K562 (cell line): ENCODE results near the gene TTC23L. TPM values are rescaled to one million over a fixed set of nuclear protein-coding genes. Genes with fewer than 3 reads are reported as not detected.

Experiments used
- CREM ChIP-seq: IDR thresholded peaks from 2 replicates; pipeline ENCODE4 v1.6.1; 2014; ENCODE audit warnings: antibody characterized with exemption, low read depth
- DNMT1 ChIP-seq: fragments of 450-650 bp; IDR thresholded peaks from 2 replicates; pipeline ENCODE4 v1.6.1; 2016; ENCODE audit warnings: antibody characterized with exemption, mild to moderate bottlenecking
- E2F5 ChIP-seq: sonication (generic); formaldehyde crosslinking; IDR thresholded peaks from 2 replicates; pipeline ENCODE4 v1.8.0; 2022; ENCODE audit warnings: mild to moderate bottlenecking, missing genetic modification reagents
- ELK3 ChIP-seq: fragments of 450-650 bp; formaldehyde crosslinking; IDR thresholded peaks from 2 replicates; pipeline ENCODE4 v1.4.0; 2020; ENCODE audit warnings: mild to moderate bottlenecking
- ERF ChIP-seq: fragments of 450-650 bp; formaldehyde crosslinking; IDR thresholded peaks from 2 replicates; pipeline ENCODE4 v1.4.0; 2020; ENCODE audit warnings: mild to moderate bottlenecking, mixed read lengths
- ESRRB ChIP-seq: fragments of 250-450 bp; sonication (Bioruptor Pico); IDR thresholded peaks from 2 replicates; pipeline ENCODE4 v1.5.0; 2020; ENCODE audit warnings: mild to moderate bottlenecking, moderate library complexity, borderline replicate concordance
- HDGF ChIP-seq: fragments of 450-650 bp; IDR thresholded peaks from 2 replicates; pipeline ENCODE4 v1.6.1; 2016
- KAT8 ChIP-seq: fragments of 450-650 bp; IDR thresholded peaks from 2 replicates; pipeline ENCODE4 v1.6.1; 2016; ENCODE audit warnings: low read depth, mild to moderate bottlenecking
- MTF1 ChIP-seq: fragments of 250-450 bp; sonication (Bioruptor Pico); IDR thresholded peaks from 2 replicates; pipeline ENCODE4 v1.9.0; 2021; ENCODE audit warnings: moderate library complexity, mild to moderate bottlenecking, inconsistent platforms, borderline replicate concordance
- NCOA6 ChIP-seq: fragments of 450-650 bp; IDR thresholded peaks from 2 replicates; pipeline ENCODE4 v1.6.1; 2017; ENCODE audit warnings: mild to moderate bottlenecking
- SRF ChIP-seq, 2 experiments: fragments of 250-450, 450-650 bp in 1 of 2; sonication (Bioruptor Pico) in 1 of 2; sonication (generic) in 1 of 2; formaldehyde crosslinking; IDR thresholded peaks; 2 replicates each; pipeline versions ENCODE4 v1.5.0 to v1.5.1; 2020 to 2022; ENCODE audit warnings: mild to moderate bottlenecking in 1 of 2, missing genetic modification reagents in 1 of 2
- SRSF3 ChIP-seq: fragments of 200-400 bp; formaldehyde crosslinking; IDR thresholded peaks from 2 replicates; pipeline ENCODE4 v1.6.1; 2016; ENCODE audit warnings: mild to moderate bottlenecking, low read length, moderate library complexity; ENCODE audit not compliant: insufficient read depth
- TAF15 ChIP-seq: fragments of 200-400 bp; formaldehyde crosslinking; IDR thresholded peaks from 2 replicates; pipeline ENCODE4 v1.6.1; 2017; ENCODE audit warnings: mild to moderate bottlenecking, low read depth, low read length, moderate library complexity
- TAF7 ChIP-seq: fragments of 450-650 bp; IDR thresholded peaks from 2 replicates; pipeline ENCODE4 v1.6.1; 2016; ENCODE audit warnings: missing genetic modification characterization, missing compliant biosample characterization
- TCF7 ChIP-seq: sonication (generic); IDR thresholded peaks from 2 replicates; pipeline ENCODE4 v1.6.1; 2016; ENCODE audit warnings: antibody characterized with exemption, borderline replicate concordance
- ZBTB7A ChIP-seq: IDR thresholded peaks from 2 replicates; pipeline ENCODE4 v1.6.1; 2011; ENCODE audit warnings: low read depth, mild to moderate bottlenecking, low read length, moderate library complexity, borderline replicate concordance; ENCODE audit not compliant: control insufficient read depth
- ZBTB8A ChIP-seq: fragments of 450-650 bp; IDR thresholded peaks from 2 replicates; pipeline ENCODE4 v1.6.1; 2018; ENCODE audit warnings: mild to moderate bottlenecking, moderate library complexity; ENCODE audit not compliant: partially characterized antibody
- ZNF3 ChIP-seq: fragments of 250-450 bp; sonication (Bioruptor Pico); IDR thresholded peaks from 2 replicates; pipeline ENCODE4 v1.5.0; 2021; ENCODE audit warnings: mild to moderate bottlenecking, moderate library complexity
- ZNF311 ChIP-seq: fragments of 250-450 bp; sonication (Bioruptor Pico); IDR thresholded peaks from 2 replicates; pipeline ENCODE4 v1.4.0; 2020; ENCODE audit warnings: mild to moderate bottlenecking, moderate library complexity
- polyA plus RNA-seq, 8 experiments: library from polyadenylated mRNA; depleted of rRNA in 4 of 8; stranded (reverse) in 5 of 8; unstranded in 3 of 8; fragments of >200 nt; fragmentation: Nextera tagmentation in 2 of 8; fragmentation: Illumina TruSeq in 1 of 8; extraction: Ambion mirVana in 2 of 8; extraction: Trizol in 1 of 8; gene quantifications; 2 replicates each; pipeline versions ENCODE4 v1.2.1 to v1.2.3, GENCODE V29; 2011 to 2014; ENCODE audit warnings: inconsistent platforms in 1 of 8, missing spikeins in 1 of 8
- total RNA-seq, 7 experiments: library from RNA; depleted of rRNA in 6 of 7; stranded (reverse); fragments of >200 nt in 6 of 7; fragmentation: Illumina TruSeq in 2 of 7; extraction: Trizol in 2 of 7; gene quantifications; 2 replicates each; pipeline versions ENCODE4 v1.2.1 to v1.2.3, GENCODE V29; 2011 to 2021; ENCODE audit warnings: low replicate concordance in 1 of 7
- TF ChIP-seq, protein P1 (sequence below): sonication (generic); formaldehyde crosslinking; IDR thresholded peaks from 2 replicates; pipeline ENCODE4 v1.8.0; 2022; ENCODE audit warnings: mild to moderate bottlenecking, missing genetic modification reagents
- TF ChIP-seq, protein P2 (sequence below): sonication (generic); formaldehyde crosslinking; IDR thresholded peaks from 2 replicates; pipeline ENCODE4 v1.8.1; 2023; ENCODE audit warnings: mild to moderate bottlenecking, missing genetic modification reagents

Gene TTC23L
- total and polyA plus RNA-seq, 9 of the 15 experiments (the other 6 are each of a cell fraction or from before 2014, with no cell fraction given): 0.03 to 0.32 (median 0.14) TPM; not detected in 2

DNA sequence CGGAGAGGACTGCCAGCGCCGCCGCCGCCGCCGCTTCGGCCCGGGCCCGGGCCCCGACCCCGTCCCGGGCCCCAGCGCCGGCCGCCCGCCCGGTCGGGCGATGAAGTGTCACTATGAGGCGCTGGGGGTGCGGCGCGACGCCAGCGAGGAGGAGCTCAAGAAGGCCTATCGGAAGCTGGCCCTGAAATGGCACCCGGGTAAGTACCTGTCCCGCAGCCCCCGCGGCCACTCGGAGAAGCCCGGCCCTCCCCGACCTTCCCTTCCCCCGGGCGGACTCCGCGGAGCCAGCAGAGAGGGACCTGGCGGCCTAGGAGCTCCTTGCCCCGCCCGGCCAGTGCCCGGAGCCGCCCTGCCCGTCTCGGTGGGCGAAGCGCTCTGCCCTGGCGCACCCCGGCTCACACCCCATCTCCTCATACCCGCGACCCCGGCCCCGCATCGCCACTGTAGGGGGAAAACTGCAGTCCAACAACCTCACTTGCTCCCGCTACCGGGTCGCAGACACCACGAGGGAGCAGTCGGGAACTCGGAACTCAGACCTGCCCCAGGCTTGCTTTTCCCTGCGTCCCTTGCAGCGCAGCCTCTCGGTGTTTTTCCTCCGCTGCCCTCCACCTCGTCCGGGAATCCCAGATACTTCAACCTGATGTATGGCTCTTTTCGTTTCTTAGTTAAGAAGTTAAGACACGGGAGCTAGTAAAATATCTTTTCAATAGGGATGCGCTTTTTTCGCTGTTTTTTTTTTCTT is 90.9 kb downstream of the TTC23L start (continued):
- no peak for TF ChIP-seq ZNF3 (CRISPR knock-in tag)
- no peak for TF ChIP-seq ZBTB8A
- TF ChIP-seq E2F5 (CRISPR knock-in tag): no peak
- TF ChIP-seq ELK3 (CRISPR knock-in tag): no peak
- no peak for TF ChIP-seq KAT8
- no peak for TF ChIP-seq MTF1 (CRISPR knock-in tag)
- no peak for TF ChIP-seq HDGF
- TF ChIP-seq, protein P1, sequence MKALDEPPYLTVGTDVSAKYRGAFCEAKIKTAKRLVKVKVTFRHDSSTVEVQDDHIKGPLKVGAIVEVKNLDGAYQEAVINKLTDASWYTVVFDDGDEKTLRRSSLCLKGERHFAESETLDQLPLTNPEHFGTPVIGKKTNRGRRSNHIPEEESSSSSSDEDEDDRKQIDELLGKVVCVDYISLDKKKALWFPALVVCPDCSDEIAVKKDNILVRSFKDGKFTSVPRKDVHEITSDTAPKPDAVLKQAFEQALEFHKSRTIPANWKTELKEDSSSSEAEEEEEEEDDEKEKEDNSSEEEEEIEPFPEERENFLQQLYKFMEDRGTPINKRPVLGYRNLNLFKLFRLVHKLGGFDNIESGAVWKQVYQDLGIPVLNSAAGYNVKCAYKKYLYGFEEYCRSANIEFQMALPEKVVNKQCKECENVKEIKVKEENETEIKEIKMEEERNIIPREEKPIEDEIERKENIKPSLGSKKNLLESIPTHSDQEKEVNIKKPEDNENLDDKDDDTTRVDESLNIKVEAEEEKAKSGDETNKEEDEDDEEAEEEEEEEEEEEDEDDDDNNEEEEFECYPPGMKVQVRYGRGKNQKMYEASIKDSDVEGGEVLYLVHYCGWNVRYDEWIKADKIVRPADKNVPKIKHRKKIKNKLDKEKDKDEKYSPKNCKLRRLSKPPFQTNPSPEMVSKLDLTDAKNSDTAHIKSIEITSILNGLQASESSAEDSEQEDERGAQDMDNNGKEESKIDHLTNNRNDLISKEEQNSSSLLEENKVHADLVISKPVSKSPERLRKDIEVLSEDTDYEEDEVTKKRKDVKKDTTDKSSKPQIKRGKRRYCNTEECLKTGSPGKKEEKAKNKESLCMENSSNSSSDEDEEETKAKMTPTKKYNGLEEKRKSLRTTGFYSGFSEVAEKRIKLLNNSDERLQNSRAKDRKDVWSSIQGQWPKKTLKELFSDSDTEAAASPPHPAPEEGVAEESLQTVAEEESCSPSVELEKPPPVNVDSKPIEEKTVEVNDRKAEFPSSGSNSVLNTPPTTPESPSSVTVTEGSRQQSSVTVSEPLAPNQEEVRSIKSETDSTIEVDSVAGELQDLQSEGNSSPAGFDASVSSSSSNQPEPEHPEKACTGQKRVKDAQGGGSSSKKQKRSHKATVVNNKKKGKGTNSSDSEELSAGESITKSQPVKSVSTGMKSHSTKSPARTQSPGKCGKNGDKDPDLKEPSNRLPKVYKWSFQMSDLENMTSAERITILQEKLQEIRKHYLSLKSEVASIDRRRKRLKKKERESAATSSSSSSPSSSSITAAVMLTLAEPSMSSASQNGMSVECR (CRISPR knock-in tag): peak; percentile 53; the same call in 1 of the 2 replicates
- TF ChIP-seq CREM: peak; percentile 33; the same call in 1 of the 2 replicates
- no peak for TF ChIP-seq DNMT1
- no peak for TF ChIP-seq TCF7
- TF ChIP-seq SRF (CRISPR knock-in tag; IDR thresholded peaks at IDR 0.05): no peak
- no peak for TF ChIP-seq TAF15
- no peak for TF ChIP-seq ZBTB7A
- TF ChIP-seq, protein P2, sequence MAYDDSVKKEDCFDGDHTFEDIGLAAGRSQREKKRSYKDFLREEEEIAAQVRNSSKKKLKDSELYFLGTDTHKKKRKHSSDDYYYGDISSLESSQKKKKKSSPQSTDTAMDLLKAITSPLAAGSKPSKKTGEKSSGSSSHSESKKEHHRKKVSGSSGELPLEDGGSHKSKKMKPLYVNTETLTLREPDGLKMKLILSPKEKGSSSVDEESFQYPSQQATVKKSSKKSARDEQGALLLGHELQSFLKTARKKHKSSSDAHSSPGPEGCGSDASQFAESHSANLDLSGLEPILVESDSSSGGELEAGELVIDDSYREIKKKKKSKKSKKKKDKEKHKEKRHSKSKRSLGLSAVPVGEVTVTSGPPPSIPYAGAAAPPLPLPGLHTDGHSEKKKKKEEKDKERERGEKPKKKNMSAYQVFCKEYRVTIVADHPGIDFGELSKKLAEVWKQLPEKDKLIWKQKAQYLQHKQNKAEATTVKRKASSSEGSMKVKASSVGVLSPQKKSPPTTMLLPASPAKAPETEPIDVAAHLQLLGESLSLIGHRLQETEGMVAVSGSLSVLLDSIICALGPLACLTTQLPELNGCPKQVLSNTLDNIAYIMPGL (CRISPR knock-in tag): peak; percentile 80; the same call in 1 of the 2 replicates
- TF ChIP-seq ESRRB: no peak
- TF ChIP-seq SRSF3: no peak
- no peak for TF ChIP-seq ERF
- TF ChIP-seq ZNF311 (CRISPR knock-in tag): no peak
- TF ChIP-seq TAF7 (tag): no peak
- TF ChIP-seq NCOA6: no peak
